HUES6 (cell line): Measurements from ENCODE around the gene IPCEF1.
"Not testable (repeated sequence)": the region's sequence is repeated elsewhere in the genome, so short reads cannot be mapped to it uniquely, and the experiment has no call there.

ENCODE experiments used
- H3K27ac ChIP-seq: 2 replicates; pipeline ENCODE4 v1.7.0; 2013; ENCODE audit warnings: low read depth, mild to moderate bottlenecking, low read length, inconsistent platforms
- H3K27me3 ChIP-seq: 2 replicates; pipeline ENCODE4 v1.6.1; 2013; ENCODE audit warnings: low read length; ENCODE audit not compliant: control insufficient read depth, insufficient read depth
- H3K36me3 ChIP-seq: 2 replicates; pipeline ENCODE4 v1.6.1; 2013; ENCODE audit warnings: low read length; ENCODE audit not compliant: control insufficient read depth, insufficient read depth
- H3K4me1 ChIP-seq: 2 replicates; pipeline ENCODE4 v1.6.1; 2013; ENCODE audit warnings: low read length; ENCODE audit not compliant: control insufficient read depth, insufficient read depth
- H3K4me3 ChIP-seq: 2 replicates; pipeline ENCODE4 v1.5.1; 2013; ENCODE audit warnings: low read depth, low read length
- H3K9ac ChIP-seq: one replicate; pipeline ENCODE4 v1.6.1; 2013; ENCODE audit warnings: mild to moderate bottlenecking, low read length
- H3K9me3 ChIP-seq: 2 replicates; pipeline ENCODE4 v1.6.1; 2013; ENCODE audit warnings: low read depth, low read length; ENCODE audit not compliant: control insufficient read depth, insufficient read depth

IPCEF1 gene

GRCh38 chr6:154334147-154334546 is 22.5 kb downstream of the IPCEF1 start:
- not testable (repeated sequence) for H3K27ac ChIP-seq, H3K36me3 ChIP-seq, H3K4me3 ChIP-seq, H3K27me3 ChIP-seq, H3K9ac ChIP-seq, H3K9me3 ChIP-seq
- peaks cover 13% of the 10 kb centered on the region for H3K4me1 ChIP-seq

GRCh38 chr6:154331750-154332149 is 24.9 kb downstream of the IPCEF1 start:
- Histone ChIP-seq H3K36me3 (no peaks in the 10 kb centered on the region), H3K4me1 (peaks cover 10% of the 10 kb centered on the region), H3K9me3 (no peaks in the 10 kb centered on the region; the same call in 1 of the 2 replicates), H3K27ac (no peak overlapping the region), H3K27me3 (no peaks in the 10 kb centered on the region), H3K4me3 (no peak overlapping the region), H3K9ac (no peak overlapping the region)

- H3K9me3 ChIP-seq: no peaks in the 10 kb centered on the region; the same call in 1 of the 2 replicates
- no peaks in the 10 kb centered on the region for H3K27me3 ChIP-seq
- no peak overlapping the region for H3K27ac ChIP-seq
- H3K36me3 ChIP-seq: no peaks in the 10 kb centered on the region
- H3K4me3 ChIP-seq: no peak overlapping the region
- H3K4me1 ChIP-seq: peaks cover 10% of the 10 kb centered on the region
- H3K9ac ChIP-seq: no peak overlapping the region
These were observed 27.0 kb downstream of the IPCEF1 start for GRCh38 chr6:154329350-154330170.

- not testable (repeated sequence) for H3K27me3 ChIP-seq, H3K9me3 ChIP-seq, H3K9ac ChIP-seq, H3K36me3 ChIP-seq, H3K27ac ChIP-seq, H3K4me3 ChIP-seq, H3K4me1 ChIP-seq
These were observed 29.3 kb downstream of the IPCEF1 start for GRCh38 chr6:154327313-154327712.

- no peak overlapping the region for H3K27ac ChIP-seq
- no peaks in the 10 kb centered on the region for H3K9me3 ChIP-seq
- no peak overlapping the region for H3K9ac ChIP-seq
- H3K27me3 ChIP-seq: no peaks in the 10 kb centered on the region
- H3K4me3 ChIP-seq: no peak overlapping the region
- no peaks in the 10 kb centered on the region for H3K36me3 ChIP-seq
- peaks cover 4% of the 10 kb centered on the region; the same call in 1 of the 2 replicates for H3K4me1 ChIP-seq
These were observed 31.5 kb downstream of the IPCEF1 start for GRCh38 chr6:154325142-154325541.

DNA sequence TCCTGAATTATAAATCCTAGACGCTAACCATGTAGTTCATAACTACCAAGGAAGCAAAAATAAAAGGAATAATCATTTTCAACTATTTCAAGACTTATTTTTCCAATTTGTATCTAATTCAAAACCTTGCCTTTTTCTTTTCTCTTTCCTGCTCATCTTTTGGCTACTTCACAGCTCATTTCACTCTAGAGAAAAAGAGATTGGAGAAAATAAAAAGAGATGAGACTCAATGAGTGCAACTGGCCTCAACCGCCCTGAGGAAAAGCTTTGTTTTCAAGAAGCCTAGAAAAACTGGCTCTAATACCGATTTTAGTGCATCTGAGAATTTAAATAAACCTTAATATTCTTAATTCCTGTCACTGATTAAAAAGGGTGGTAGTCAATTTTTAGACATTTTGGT is 36.4 kb downstream of the IPCEF1 start:
- Histone ChIP-seq H3K9ac (no peak overlapping the region), H3K27me3 (no peaks in the 10 kb centered on the region), H3K4me1 (no peaks in the 10 kb centered on the region), H3K36me3 (no peaks in the 10 kb centered on the region), H3K27ac (no peak overlapping the region), H3K9me3 (no peaks in the 10 kb centered on the region), H3K4me3 (no peak overlapping the region)

DNA sequence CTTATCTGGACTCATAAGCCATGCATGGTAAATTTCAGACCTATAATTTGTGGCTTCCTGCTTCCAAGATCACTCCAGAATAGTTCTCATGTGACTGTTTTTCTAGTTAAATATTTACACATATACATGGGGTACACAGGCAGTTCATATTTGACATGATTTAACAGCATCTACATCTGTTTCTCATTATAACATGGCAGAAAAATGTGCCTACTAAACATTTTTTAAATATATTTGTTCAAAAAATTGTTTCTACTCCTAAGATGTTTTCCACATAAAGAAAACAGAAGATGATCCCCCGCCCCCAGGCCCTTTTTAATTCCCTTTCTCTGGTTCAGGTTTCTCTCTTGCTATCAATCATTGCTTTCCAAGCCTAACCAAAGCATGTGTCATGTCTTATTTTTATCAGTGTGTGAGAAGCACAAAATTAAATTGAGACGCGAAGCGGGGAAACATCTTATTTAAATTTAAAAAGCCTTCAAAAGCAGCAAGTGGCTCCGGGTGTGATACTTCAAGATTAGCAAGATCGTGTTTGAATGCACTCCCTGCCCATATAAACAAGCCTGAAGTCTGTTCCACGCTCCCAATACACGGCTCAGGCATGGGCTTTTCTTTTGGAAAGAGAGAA is 37.3 kb downstream of the IPCEF1 start:
- Histone ChIP-seq H3K36me3 (no peaks in the 10 kb centered on the region), H3K27ac (no peak overlapping the region), H3K27me3 (no peaks in the 10 kb centered on the region), H3K9me3 (no peaks in the 10 kb centered on the region), H3K4me1 (no peaks in the 10 kb centered on the region), H3K9ac (no peak overlapping the region), H3K4me3 (no peak overlapping the region)

- no peak overlapping the region for H3K4me3 ChIP-seq
- H3K27ac ChIP-seq: no peak overlapping the region
- H3K4me1 ChIP-seq: no peaks in the 10 kb centered on the region
- H3K36me3 ChIP-seq: no peaks in the 10 kb centered on the region
- H3K9ac ChIP-seq: no peak overlapping the region
- no peaks in the 10 kb centered on the region for H3K9me3 ChIP-seq
- no peaks in the 10 kb centered on the region for H3K27me3 ChIP-seq
These were observed 37.9 kb downstream of the IPCEF1 start for GRCh38 chr6:154318721-154319120.

DNA sequence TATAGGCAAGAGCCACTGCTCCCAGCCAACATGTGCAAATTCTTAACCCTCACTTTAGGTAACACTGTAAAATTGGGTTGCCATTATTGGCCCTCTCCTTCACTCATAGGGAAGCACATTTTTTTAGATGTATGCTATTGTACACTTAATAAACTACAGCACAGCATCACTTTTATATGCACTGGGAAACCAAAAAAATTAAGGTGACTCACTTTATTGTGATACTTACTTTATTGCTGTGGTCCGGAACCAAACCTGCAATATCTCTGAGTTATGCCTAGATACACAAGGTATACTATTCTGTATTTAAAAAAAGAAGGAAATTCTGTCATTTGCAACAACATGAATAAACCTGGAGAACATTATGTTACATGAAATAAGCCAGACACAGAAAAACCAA is 40.5 kb downstream of the IPCEF1 start:
- H3K9ac ChIP-seq: no peak overlapping the region
- no peak overlapping the region for H3K27ac ChIP-seq
- no peak overlapping the region for H3K4me3 ChIP-seq
- H3K36me3 ChIP-seq: no peaks in the 10 kb centered on the region
- no peaks in the 10 kb centered on the region; the same call in 1 of the 2 replicates for H3K9me3 ChIP-seq
- no peaks in the 10 kb centered on the region for H3K27me3 ChIP-seq
- no peaks in the 10 kb centered on the region for H3K4me1 ChIP-seq

DNA sequence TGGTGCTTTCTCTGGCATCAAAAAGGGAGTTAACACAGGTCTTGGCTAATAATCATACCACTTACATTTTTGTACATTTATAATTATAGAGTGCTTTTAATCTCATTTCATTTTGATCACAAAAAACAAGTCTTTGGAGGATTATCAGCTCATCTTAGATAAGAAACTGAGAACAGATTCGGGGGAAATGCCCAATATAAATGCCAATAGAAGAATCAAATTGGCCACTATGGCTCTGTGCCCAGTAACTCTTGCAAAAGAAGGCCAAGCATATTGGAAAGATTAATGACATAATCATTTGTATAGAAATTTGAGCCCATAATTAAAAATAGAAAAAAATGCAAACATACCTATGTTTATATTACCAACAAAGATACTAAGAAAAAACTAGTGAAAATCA is 42.5 kb downstream of the IPCEF1 start:
- Histone ChIP-seq H3K36me3 (no peaks in the 10 kb centered on the region), H3K9me3 (no peaks in the 10 kb centered on the region; the same call in 1 of the 2 replicates), H3K27me3 (no peaks in the 10 kb centered on the region), H3K4me3 (no peak overlapping the region), H3K9ac (no peak overlapping the region), H3K27ac (no peak overlapping the region), H3K4me1 (no peaks in the 10 kb centered on the region)

- Histone ChIP-seq H3K36me3 (no peaks in the 10 kb centered on the region), H3K4me3 (no peak overlapping the region), H3K27ac (no peak overlapping the region), H3K9ac (no peak overlapping the region), H3K4me1 (no peaks in the 10 kb centered on the region), H3K9me3 (no peaks in the 10 kb centered on the region; the same call in 1 of the 2 replicates), H3K27me3 (no peaks in the 10 kb centered on the region)
These were observed 47.6 kb downstream of the IPCEF1 start for GRCh38 chr6:154308986-154309385.
